Suprapubic skin (tissue), 3 donors: ENCODE measurements around the gene CHRNB2.

Source experiments
- POLR2A ChIP-seq, 2 donors: fragments of 450-650 bp; IDR thresholded peaks; one replicate each; pipeline ENCODE4 v1.6.1; 2017; ENCODE audit warnings: antibody characterized with exemption in 2 of 2, mild to moderate bottlenecking in 2 of 2, moderate library complexity in 2 of 2
- TF ChIP-seq, protein P1 (sequence below), 2 donors: fragments of 200-600 bp in 1 of 2; fragments of 450-650 bp in 1 of 2; sonication (generic) in 1 of 2; IDR thresholded peaks; one replicate each; pipeline ENCODE4 v1.5.1; 2016 to 2019; ENCODE audit warnings: antibody characterized with exemption in 2 of 2, mild to moderate bottlenecking in 1 of 2, moderate library complexity in 1 of 2

DNA sequence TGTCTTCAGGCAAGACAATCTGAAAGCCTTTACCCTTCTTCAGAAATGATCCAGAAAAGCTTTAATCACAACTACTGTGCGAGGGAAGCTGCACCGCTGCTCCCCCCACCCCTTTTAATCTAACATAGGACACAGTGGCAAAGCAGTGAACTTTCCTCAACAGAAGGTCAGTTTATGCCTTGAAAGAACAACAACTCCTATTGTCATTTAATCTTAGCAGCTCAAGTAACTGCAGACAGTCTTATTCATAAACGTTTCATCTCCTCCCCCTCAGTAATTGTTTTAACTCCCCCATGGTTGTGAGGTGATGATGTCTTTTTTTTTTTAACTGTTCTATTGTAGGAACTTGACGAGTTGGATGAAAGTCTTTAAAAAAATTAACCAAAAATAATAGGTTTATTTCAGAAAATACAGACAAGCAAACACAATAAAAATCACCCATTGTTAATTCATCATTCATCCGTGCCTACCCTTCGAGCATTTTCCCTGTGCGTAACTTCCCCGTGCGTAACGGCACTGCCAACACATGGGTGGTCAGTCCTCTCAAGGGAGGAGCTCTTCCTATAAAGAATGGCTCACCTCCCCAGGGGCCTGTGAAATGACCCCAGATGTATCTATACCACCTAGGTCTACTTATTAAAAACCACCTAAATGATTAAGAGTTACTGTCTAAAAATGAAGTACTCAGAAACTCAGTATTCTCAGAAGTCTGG lies 43.7 kb downstream of the CHRNB2 start:
- TF ChIP-seq, protein P1, sequence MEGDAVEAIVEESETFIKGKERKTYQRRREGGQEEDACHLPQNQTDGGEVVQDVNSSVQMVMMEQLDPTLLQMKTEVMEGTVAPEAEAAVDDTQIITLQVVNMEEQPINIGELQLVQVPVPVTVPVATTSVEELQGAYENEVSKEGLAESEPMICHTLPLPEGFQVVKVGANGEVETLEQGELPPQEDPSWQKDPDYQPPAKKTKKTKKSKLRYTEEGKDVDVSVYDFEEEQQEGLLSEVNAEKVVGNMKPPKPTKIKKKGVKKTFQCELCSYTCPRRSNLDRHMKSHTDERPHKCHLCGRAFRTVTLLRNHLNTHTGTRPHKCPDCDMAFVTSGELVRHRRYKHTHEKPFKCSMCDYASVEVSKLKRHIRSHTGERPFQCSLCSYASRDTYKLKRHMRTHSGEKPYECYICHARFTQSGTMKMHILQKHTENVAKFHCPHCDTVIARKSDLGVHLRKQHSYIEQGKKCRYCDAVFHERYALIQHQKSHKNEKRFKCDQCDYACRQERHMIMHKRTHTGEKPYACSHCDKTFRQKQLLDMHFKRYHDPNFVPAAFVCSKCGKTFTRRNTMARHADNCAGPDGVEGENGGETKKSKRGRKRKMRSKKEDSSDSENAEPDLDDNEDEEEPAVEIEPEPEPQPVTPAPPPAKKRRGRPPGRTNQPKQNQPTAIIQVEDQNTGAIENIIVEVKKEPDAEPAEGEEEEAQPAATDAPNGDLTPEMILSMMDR (IDR thresholded peaks at IDR 0.05), result no peak
- TF ChIP-seq POLR2A (IDR thresholded peaks at IDR 0.05), result no peak
